A549 (cell line): ENCODE results near the gene AK3.

ENCODE experiments used
- CEBPB ChIP-seq, 2 experiments: fragments of >200 bp in 1 of 2; sonication (Bioruptor Twin) in 1 of 2; formaldehyde crosslinking in 1 of 2; IDR thresholded peaks; 2 replicates each; pipeline ENCODE4 v1.6.1; 2012 to 2016
- CTCF ChIP-seq: fragments of >200 bp; sonication (Bioruptor Twin); formaldehyde crosslinking; IDR thresholded peaks from 3 replicates; pipeline ENCODE4 v1.5.1; 2016
- EHMT2 ChIP-seq: fragments of 200-600 bp; sonication (generic); IDR thresholded peaks from 2 replicates; pipeline ENCODE4 v1.6.1; 2016; ENCODE audit warnings: antibody characterized with exemption, low read depth, mild to moderate bottlenecking, moderate library complexity
- ESRRA ChIP-seq: fragments of 150-350 bp; IDR thresholded peaks from 2 replicates; pipeline ENCODE4 v1.6.1; 2014; ENCODE audit warnings: mild to moderate bottlenecking, low read length, borderline replicate concordance
- HOXA7 ChIP-seq: fragments of 250-450 bp; sonication (Bioruptor Pico); IDR thresholded peaks from 2 replicates; pipeline ENCODE4 v1.5.0; 2020; ENCODE audit warnings: mild to moderate bottlenecking, moderate library complexity
- MAX ChIP-seq: IDR thresholded peaks from 2 replicates; pipeline ENCODE4 v1.6.1; 2012
- MAZ ChIP-seq: fragments of 150-350 bp; IDR thresholded peaks from 2 replicates; pipeline ENCODE4 v1.6.1; 2014; ENCODE audit warnings: antibody characterized with exemption, low read depth, low read length, borderline replicate concordance
- MYC ChIP-seq: IDR thresholded peaks from 2 replicates; pipeline ENCODE4 v1.6.1; 2012; ENCODE audit warnings: mild to moderate bottlenecking, inconsistent platforms, low read length, improper control_type of control experiment, borderline replicate concordance
- POLR2A ChIP-seq: IDR thresholded peaks from 2 replicates; pipeline ENCODE4 v1.6.1; 2012; ENCODE audit warnings: mild to moderate bottlenecking, low read length
- RCOR1 ChIP-seq: fragments of 150-350 bp; IDR thresholded peaks from 2 replicates; pipeline ENCODE4 v1.6.1; 2014; ENCODE audit warnings: antibody characterized with exemption, low read length, low read depth
- REST ChIP-seq: fragments of 200-600 bp; sonication (generic); IDR thresholded peaks from 2 replicates; pipeline ENCODE4 v1.6.1; 2016; ENCODE audit warnings: antibody characterized with exemption, mild to moderate bottlenecking, moderate library complexity
- RFX5 ChIP-seq: fragments of 450-650 bp; IDR thresholded peaks from 2 replicates; pipeline ENCODE4 v1.7.1; 2014; ENCODE audit warnings: antibody characterized with exemption, mild to moderate bottlenecking, moderate library complexity
- RNF2 ChIP-seq: fragments of 200-600 bp; sonication (generic); IDR thresholded peaks from 2 replicates; pipeline ENCODE4 v1.6.1; 2016; ENCODE audit warnings: low read depth, mild to moderate bottlenecking, antibody characterized with exemption, moderate library complexity, borderline replicate concordance
- ZSCAN20 ChIP-seq: fragments of 250-450 bp; sonication (Bioruptor Pico); IDR thresholded peaks from 2 replicates; pipeline ENCODE4 v1.8.0; 2022; ENCODE audit warnings: mild to moderate bottlenecking, moderate library complexity

- TF ChIP-seq CTCF = no peak
- no peak for TF ChIP-seq MYC
- TF ChIP-seq RFX5 = no peak
- TF ChIP-seq POLR2A = no peak
- TF ChIP-seq CEBPB (IDR thresholded peaks at IDR 0.05) = no peak
- no peak for TF ChIP-seq RNF2
- no peak for TF ChIP-seq EHMT2
- no peak for TF ChIP-seq MAZ
- TF ChIP-seq REST = no peak
- no peak for TF ChIP-seq RCOR1
- no peak for TF ChIP-seq HOXA7 (CRISPR knock-in tag)
- TF ChIP-seq MAX = no peak
- no peak for TF ChIP-seq ZSCAN20
- TF ChIP-seq ESRRA = no peak
These were observed 8.1 kb downstream of the AK3 start for GRCh38 chr9:4732890-4733289.
